Effector memory CD8-positive, alpha-beta T cell (primary cell): Measurements from ENCODE around the gene ITIH3.

ENCODE experiments used
- ATAC-seq: fragments of 150-1000 bp; cut with Tn5 transposase; replicated peaks from 2 replicates; pipeline ENCODE4 v1.10.0; 2021; ENCODE audit warnings: mild to moderate bottlenecking, moderate library complexity
- DNase-seq, 3 experiments: peaks; one replicate each; pipeline ENCODE4 v3.0.0; 2021
- H3K27ac Mint-ChIP-seq, 2 donors: one replicate each; pipeline ENCODE4 v1.8.0; 2022; ENCODE audit warnings: mild to moderate bottlenecking in 2 of 2, mixed read lengths in 2 of 2, moderate library complexity in 2 of 2
- H3K27me3 Mint-ChIP-seq, 2 donors: one replicate each; pipeline ENCODE4 v1.8.0; 2022; ENCODE audit warnings: mixed read lengths in 2 of 2
- H3K36me3 Mint-ChIP-seq: one replicate; pipeline ENCODE4 v1.8.0; 2022; ENCODE audit warnings: mild to moderate bottlenecking, moderate library complexity, mixed read lengths; ENCODE audit not compliant: insufficient read depth
- H3K4me1 Mint-ChIP-seq, 2 donors: one replicate each; pipeline ENCODE4 v1.8.0; 2022; ENCODE audit warnings: low read depth in 2 of 2, mixed read lengths in 2 of 2
- H3K4me3 Mint-ChIP-seq, 2 donors: one replicate each; pipeline ENCODE4 v1.8.0; 2022; ENCODE audit warnings: mild to moderate bottlenecking in 2 of 2, mixed read lengths in 2 of 2, moderate library complexity in 2 of 2
- H3K9me3 Mint-ChIP-seq, 2 donors: one replicate each; pipeline ENCODE4 v1.8.0; 2022; ENCODE audit warnings: mixed read lengths in 2 of 2

ITIH3 gene

GRCh38 chr3:52811452-52812011 lies 16.9 kb downstream of the ITIH3 start:
- peak overlapping the region; percentile 1 to 51 for H3K27ac Mint-ChIP-seq
- H3K4me1 Mint-ChIP-seq = no peaks in the 10 kb centered on the region
- no peak overlapping the region for H3K4me3 Mint-ChIP-seq
- H3K9me3 Mint-ChIP-seq = no peaks in the 10 kb centered on the region
- DNase-seq = no peak
- H3K36me3 Mint-ChIP-seq = no peaks in the 10 kb centered on the region
- peaks cover 0 to 5% of the 10 kb centered on the region in 2 donors for H3K27me3 Mint-ChIP-seq
- no peak for ATAC-seq

- Mint-ChIP-seq H3K27ac (no peak overlapping the region), H3K36me3 (no peaks in the 10 kb centered on the region), H3K27me3 (no peaks in the 10 kb centered on the region), H3K4me1 (no peaks in the 10 kb centered on the region), H3K9me3 (no peaks in the 10 kb centered on the region), H3K4me3 (no peak overlapping the region)
- no peak for DNase-seq
- no peak for ATAC-seq
These were observed 19.2 kb downstream of the ITIH3 start for GRCh38 chr3:52813810-52814209.

DNA sequence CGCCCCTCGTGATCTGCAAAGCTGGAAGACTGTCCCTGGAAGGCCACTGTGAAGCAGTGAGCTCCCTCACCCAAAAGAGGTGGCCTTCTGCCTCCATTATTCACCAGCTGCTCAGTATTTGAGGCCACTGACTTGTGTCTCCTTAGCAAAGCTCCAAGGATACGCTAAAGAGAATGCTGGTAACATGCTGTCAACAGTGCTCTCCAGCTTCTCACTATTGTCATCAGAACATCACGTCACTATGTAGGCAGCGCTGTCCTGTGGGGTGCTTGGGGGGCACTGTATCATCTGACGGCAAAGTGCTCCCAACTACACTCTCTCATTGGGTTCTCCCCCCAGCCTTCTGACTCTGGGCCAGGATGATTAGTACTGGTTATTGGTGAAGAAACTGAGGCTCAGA lies 21.6 kb downstream of the ITIH3 start:
- DNase-seq (no peak), ATAC-seq (no peak)
- no peak overlapping the region for H3K4me3 Mint-ChIP-seq
- no peaks in the 10 kb centered on the region for H3K36me3 Mint-ChIP-seq
- peak overlapping the region in 1 of 2 donors; percentile 23 for H3K27ac Mint-ChIP-seq
- H3K27me3 Mint-ChIP-seq = no peaks in the 10 kb centered on the region
- no peaks in the 10 kb centered on the region for H3K4me1 Mint-ChIP-seq
- no peaks in the 10 kb centered on the region for H3K9me3 Mint-ChIP-seq

DNA sequence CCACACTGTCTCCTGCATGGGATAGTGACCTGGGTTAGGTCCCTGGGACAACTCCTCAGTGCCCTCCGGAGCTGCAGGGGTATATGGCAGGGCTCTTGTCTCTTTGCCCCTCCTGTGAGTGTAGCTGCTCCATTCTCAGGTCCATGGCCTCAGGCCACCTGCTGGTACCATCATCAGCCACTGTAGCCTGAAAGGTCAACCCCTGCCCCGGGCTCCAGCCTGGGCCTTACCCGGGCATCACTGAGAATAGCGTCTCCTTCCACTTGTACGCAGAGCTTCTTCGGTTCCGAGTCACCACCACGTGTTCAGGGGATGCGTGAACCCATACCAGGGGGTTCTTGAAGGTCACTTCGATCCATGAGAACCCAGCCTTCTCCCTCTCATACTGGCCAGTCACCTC lies 22.1 kb downstream of the ITIH3 start:
- Mint-ChIP-seq H3K4me3 (no peak overlapping the region), H3K27me3 (no peaks in the 10 kb centered on the region), H3K4me1 (no peaks in the 10 kb centered on the region), H3K36me3 (no peaks in the 10 kb centered on the region), H3K9me3 (no peaks in the 10 kb centered on the region), H3K27ac (peak overlapping the region in 1 of 2 donors; percentile 23)
- DNase-seq = no peak
- ATAC-seq = no peak

DNA sequence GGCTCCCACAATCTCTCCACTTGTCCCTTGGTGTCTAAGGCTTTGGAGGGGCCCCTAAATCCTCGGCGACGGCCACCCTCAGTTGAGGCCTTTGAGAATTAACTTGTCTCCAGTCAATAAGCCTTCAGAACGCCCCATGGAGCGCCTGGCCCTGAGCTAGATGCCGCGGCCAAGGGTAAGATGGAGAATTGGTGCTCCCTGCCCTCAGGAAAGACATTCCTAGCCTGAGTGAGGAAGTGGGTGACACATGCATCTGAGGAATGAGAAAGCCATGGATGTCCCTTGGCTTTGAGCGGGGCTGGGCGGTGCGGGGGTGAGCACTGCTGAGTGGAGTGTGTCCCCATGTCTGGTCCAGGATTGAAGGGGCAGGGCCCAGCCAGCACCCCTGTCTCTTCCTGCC lies 22.6 kb downstream of the ITIH3 start:
- Mint-ChIP-seq H3K9me3 (no peaks in the 10 kb centered on the region), H3K36me3 (no peaks in the 10 kb centered on the region), H3K4me1 (no peaks in the 10 kb centered on the region), H3K27me3 (no peaks in the 10 kb centered on the region), H3K4me3 (no peak overlapping the region), H3K27ac (peak overlapping the region in 1 of 2 donors; percentile 23)
- DNase-seq (no peak), ATAC-seq (no peak)

- no peaks in the 10 kb centered on the region for H3K9me3 Mint-ChIP-seq
- H3K27me3 Mint-ChIP-seq = no peaks in the 10 kb centered on the region
- ATAC-seq (no peak), DNase-seq (no peak)
- H3K36me3 Mint-ChIP-seq = no peaks in the 10 kb centered on the region
- peak overlapping the region; percentile 58 to 67 for H3K27ac Mint-ChIP-seq
- H3K4me1 Mint-ChIP-seq = no peaks in the 10 kb centered on the region
- no peak overlapping the region for H3K4me3 Mint-ChIP-seq
These were observed 23.3 kb downstream of the ITIH3 start for GRCh38 chr3:52817860-52818259.

DNA sequence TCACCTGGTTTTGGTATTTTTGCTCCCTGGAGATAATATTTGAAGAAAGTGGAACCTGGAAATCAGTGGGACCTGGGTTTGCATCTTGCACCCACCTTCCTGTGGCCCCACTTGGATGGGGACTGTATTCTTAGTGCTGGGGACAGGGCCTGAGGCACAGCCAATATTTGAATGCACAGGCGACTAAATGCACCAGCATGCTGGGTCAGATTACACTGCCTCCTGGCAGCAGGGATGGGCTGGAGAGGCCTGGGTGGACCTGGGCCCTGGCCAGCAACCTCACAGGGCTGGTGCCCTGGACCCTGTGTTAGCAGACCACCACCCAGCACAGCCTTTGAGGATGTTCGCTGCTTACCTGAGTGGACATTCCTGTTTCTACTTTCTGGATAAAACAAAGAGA lies 25.3 kb downstream of the ITIH3 start:
- H3K9me3 Mint-ChIP-seq = no peaks in the 10 kb centered on the region
- no peaks in the 10 kb centered on the region for H3K27me3 Mint-ChIP-seq
- no peak for DNase-seq
- no peaks in the 10 kb centered on the region for H3K4me1 Mint-ChIP-seq
- no peak for ATAC-seq
- H3K4me3 Mint-ChIP-seq = no peak overlapping the region
- no peaks in the 10 kb centered on the region for H3K36me3 Mint-ChIP-seq
- peak overlapping the region; percentile 19 to 72 for H3K27ac Mint-ChIP-seq

- no peak overlapping the region for H3K4me3 Mint-ChIP-seq
- H3K36me3 Mint-ChIP-seq = no peaks in the 10 kb centered on the region
- DNase-seq (no peak), ATAC-seq (no peak)
- H3K27me3 Mint-ChIP-seq = no peaks in the 10 kb centered on the region
- H3K9me3 Mint-ChIP-seq = no peaks in the 10 kb centered on the region
- H3K27ac Mint-ChIP-seq = no peak overlapping the region
- no peaks in the 10 kb centered on the region for H3K4me1 Mint-ChIP-seq
These were observed 26.1 kb downstream of the ITIH3 start for GRCh38 chr3:52820736-52821135.

DNA sequence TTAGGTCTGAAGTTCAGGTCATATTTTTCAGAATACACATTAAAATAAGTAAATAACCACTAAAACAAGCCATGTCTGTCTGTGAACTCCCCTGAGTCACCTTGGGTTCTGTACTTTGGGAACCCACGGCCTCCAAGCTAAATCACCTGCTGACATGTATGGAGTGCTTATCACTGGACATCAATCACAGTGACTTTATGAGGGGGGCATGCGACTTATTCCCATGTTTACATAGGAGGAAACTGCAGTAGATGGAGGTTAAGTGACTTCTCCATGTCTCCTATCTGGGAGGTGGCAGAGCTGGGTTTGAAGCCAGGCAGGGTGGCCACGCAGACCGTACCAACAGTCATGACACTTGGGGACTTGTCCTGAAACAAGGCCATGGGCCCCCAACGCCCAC lies 27.8 kb downstream of the ITIH3 start:
- H3K36me3 Mint-ChIP-seq = no peaks in the 10 kb centered on the region
- H3K27me3 Mint-ChIP-seq = no peaks in the 10 kb centered on the region
- DNase-seq = no peak
- H3K9me3 Mint-ChIP-seq = no peaks in the 10 kb centered on the region
- H3K27ac Mint-ChIP-seq = no peak overlapping the region
- H3K4me1 Mint-ChIP-seq = no peaks in the 10 kb centered on the region
- H3K4me3 Mint-ChIP-seq = no peak overlapping the region
- ATAC-seq = no peak

DNA sequence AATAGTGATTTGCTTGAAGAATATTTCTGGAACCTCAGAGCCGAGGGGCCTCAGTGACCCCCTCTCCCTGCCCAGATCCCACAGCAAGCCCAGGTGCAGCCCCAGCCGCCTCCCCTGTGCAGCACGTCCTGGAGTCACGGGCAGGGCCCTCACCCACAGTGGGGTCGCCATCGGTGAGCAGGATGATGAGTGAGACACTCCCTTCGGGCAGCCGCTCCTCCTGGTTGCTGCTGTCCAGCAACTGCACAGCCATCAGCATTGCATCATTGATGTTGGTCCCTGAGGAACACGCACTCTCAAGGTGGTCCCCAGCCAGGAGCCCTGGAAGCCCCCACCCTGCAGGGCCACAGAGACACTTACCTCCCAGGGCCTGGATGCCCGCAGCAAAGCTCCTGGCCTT lies 29.4 kb downstream of the ITIH3 start:
- no peaks in the 10 kb centered on the region for H3K4me1 Mint-ChIP-seq
- no peaks in the 10 kb centered on the region for H3K27me3 Mint-ChIP-seq
- ATAC-seq (no peak), DNase-seq (no peak)
- H3K4me3 Mint-ChIP-seq = no peak overlapping the region
- H3K9me3 Mint-ChIP-seq = no peaks in the 10 kb centered on the region
- H3K27ac Mint-ChIP-seq = no peak overlapping the region
- no peaks in the 10 kb centered on the region for H3K36me3 Mint-ChIP-seq

DNA sequence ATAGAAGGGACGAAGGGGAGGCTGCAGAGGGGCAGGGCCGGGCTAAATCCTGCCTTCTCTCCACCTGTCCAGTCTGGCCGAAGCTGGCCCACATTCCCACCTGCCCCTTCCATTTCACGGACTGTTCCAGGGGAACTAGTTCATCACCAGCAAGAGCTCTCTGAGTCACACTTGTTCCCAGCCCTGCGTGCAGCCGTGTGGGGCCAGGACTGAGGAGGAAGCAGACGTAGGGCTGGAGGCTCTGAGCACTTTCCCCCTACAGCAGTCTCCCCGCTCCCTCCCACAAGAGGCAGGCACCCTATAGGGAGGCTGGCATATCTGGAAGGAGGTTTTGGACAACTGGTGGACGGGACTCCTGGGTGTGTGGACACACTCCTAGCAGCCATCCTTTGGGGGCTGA lies 32.8 kb downstream of the ITIH3 start:
- no peak for DNase-seq
- H3K27me3 Mint-ChIP-seq = no peaks in the 10 kb centered on the region

DNA sequence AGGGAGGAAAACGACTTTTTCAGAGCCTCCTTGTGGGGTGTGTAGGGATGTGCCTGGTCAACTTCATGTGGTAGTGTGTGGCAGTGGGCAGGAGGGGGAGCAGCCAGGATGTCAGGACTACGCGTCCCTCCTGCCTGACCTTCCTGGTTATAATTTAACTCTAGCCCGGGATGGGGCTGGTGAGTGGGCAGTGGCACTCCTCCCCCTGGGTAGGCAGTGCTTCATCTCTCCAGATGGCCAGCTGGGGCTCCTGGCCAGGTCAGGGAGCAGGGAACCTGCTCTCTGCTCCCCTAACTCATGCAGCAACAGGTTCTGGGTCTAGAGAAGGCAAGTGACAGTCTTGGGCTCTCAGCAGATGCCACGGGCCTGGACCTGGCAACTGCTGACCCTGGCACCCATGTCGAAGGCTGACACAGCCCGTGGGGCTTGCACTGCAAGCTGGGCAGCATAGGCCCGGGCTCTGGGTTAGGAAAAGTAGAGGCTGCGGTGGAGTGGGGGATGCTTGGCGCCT lies 33.3 kb downstream of the ITIH3 start:
- H3K36me3 Mint-ChIP-seq = peaks cover 3% of the 10 kb centered on the region
- peaks cover 0 to 7% of the 10 kb centered on the region in 2 donors for H3K4me1 Mint-ChIP-seq
- no peak overlapping the region for H3K4me3 Mint-ChIP-seq
- no peaks in the 10 kb centered on the region for H3K27me3 Mint-ChIP-seq
- no peaks in the 10 kb centered on the region for H3K9me3 Mint-ChIP-seq
- no peak overlapping the region for H3K27ac Mint-ChIP-seq
- no peak for DNase-seq
- no peak for ATAC-seq

More for the DNA sequence above, 32.8 kb downstream of the ITIH3 start:
- peaks cover 3% of the 10 kb centered on the region for H3K36me3 Mint-ChIP-seq
- H3K4me3 Mint-ChIP-seq = no peak overlapping the region
- peaks cover 0 to 7% of the 10 kb centered on the region in 2 donors for H3K4me1 Mint-ChIP-seq
- H3K27ac Mint-ChIP-seq = no peak overlapping the region
- no peaks in the 10 kb centered on the region for H3K9me3 Mint-ChIP-seq
- no peak for ATAC-seq

DNA sequence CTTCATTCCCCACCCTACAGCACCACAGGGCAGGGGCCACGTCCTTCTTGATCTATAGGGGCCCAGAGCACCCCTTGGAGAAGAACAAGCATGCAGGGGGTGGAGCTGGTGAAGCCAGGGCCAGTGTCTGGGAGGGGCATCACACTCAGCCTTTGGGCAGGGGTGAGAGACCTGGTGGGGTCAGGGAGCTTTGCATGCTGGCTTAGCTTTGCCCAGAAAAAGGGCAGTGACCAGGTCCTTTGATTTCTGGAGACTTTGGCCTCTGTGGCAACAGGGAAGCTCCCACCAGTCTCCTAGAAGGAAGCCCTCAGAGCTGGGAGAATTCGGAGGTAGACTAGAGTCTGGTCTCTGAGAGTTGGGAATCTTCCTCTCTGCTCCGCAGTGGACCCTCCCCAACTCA lies 34.9 kb downstream of the ITIH3 start:
- DNase-seq (no peak), ATAC-seq (no peak)
- H3K4me3 Mint-ChIP-seq = no peak overlapping the region
- H3K27me3 Mint-ChIP-seq = no peaks in the 10 kb centered on the region
- H3K27ac Mint-ChIP-seq = no peak overlapping the region
- H3K9me3 Mint-ChIP-seq = no peaks in the 10 kb centered on the region
- peaks cover 0 to 7% of the 10 kb centered on the region in 2 donors for H3K4me1 Mint-ChIP-seq
- peaks cover 8% of the 10 kb centered on the region for H3K36me3 Mint-ChIP-seq

GRCh38 chr3:52829906-52830463 lies 35.4 kb downstream of the ITIH3 start:
- no peaks in the 10 kb centered on the region for H3K27me3 Mint-ChIP-seq
- H3K9me3 Mint-ChIP-seq = no peaks in the 10 kb centered on the region
- peaks cover 8% of the 10 kb centered on the region for H3K36me3 Mint-ChIP-seq
- H3K4me3 Mint-ChIP-seq = no peak overlapping the region
- no peak overlapping the region for H3K27ac Mint-ChIP-seq
- ATAC-seq (no peak), DNase-seq (no peak)
- peaks cover 0 to 7% of the 10 kb centered on the region in 2 donors for H3K4me1 Mint-ChIP-seq
